DOHH2 (cell line): ENCODE results near the gene FAM151A.

Experiments used
- EZH2phosphoT487 ChIP-seq: fragments of 200-600 bp; sonication (generic); IDR thresholded peaks from 2 replicates; pipeline ENCODE4 v1.6.1; 2017; ENCODE audit warnings: borderline replicate concordance, mild to moderate bottlenecking, antibody characterized with exemption, low read length, moderate library complexity, mixed read lengths
- TF ChIP-seq, protein P1 (sequence below): fragments of 200-600 bp; sonication (generic); IDR thresholded peaks from one replicate; pipeline ENCODE4 v1.5.1; 2014; ENCODE audit warnings: antibody characterized with exemption, mild to moderate bottlenecking, low read depth, low read length; ENCODE audit not compliant: poor library complexity, severe bottlenecking

DNA sequence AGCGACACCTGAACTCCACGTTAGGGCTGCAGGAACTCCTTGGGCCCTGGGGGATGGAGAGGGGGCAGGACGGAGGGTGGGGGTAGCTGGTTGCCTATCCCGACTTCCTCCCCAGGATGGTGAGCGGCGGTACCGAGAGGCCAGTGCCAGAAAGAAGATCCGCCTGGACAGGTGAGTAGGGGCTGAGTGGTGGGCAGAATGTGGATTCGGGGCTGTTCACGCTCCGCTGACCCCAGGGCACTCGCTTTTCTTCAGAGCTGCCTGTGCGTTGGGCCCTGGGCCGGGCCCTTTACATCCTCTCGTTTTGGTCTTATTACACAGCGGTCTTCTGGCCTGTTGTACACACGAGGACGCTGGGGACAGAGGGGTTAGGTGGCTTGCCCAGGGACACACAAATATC is 20.8 kb downstream of the FAM151A start:
- TF ChIP-seq, protein P1, sequence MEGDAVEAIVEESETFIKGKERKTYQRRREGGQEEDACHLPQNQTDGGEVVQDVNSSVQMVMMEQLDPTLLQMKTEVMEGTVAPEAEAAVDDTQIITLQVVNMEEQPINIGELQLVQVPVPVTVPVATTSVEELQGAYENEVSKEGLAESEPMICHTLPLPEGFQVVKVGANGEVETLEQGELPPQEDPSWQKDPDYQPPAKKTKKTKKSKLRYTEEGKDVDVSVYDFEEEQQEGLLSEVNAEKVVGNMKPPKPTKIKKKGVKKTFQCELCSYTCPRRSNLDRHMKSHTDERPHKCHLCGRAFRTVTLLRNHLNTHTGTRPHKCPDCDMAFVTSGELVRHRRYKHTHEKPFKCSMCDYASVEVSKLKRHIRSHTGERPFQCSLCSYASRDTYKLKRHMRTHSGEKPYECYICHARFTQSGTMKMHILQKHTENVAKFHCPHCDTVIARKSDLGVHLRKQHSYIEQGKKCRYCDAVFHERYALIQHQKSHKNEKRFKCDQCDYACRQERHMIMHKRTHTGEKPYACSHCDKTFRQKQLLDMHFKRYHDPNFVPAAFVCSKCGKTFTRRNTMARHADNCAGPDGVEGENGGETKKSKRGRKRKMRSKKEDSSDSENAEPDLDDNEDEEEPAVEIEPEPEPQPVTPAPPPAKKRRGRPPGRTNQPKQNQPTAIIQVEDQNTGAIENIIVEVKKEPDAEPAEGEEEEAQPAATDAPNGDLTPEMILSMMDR: no peak
- TF ChIP-seq EZH2phosphoT487: no peak
